Nephron (organoid): Measurements from ENCODE around the gene AK8.

ENCODE experiments used
- H3K27ac Mint-ChIP-seq, 3 experiments: 2 replicates each; pipeline ENCODE4 v1.8.0; 2020; ENCODE audit warnings: mixed read lengths in 3 of 3, mild to moderate bottlenecking in 2 of 3, moderate library complexity in 1 of 3
- H3K27me3 Mint-ChIP-seq: 2 replicates; pipeline ENCODE4 v1.8.0; 2021; ENCODE audit warnings: low read depth, mild to moderate bottlenecking, moderate library complexity, mixed read lengths
- H3K36me3 Mint-ChIP-seq: 2 replicates; pipeline ENCODE4 v1.8.0; 2020; ENCODE audit warnings: low read depth, mixed read lengths
- H3K4me1 Mint-ChIP-seq: 2 replicates; pipeline ENCODE4 v1.8.0; 2020; ENCODE audit warnings: mixed read lengths
- H3K4me3 Mint-ChIP-seq, 3 experiments: 2 replicates each; pipeline ENCODE4 v1.8.0; 2020; ENCODE audit warnings: mild to moderate bottlenecking in 3 of 3, mixed read lengths in 3 of 3, moderate library complexity in 2 of 3
- H3K9me3 Mint-ChIP-seq: 2 replicates; pipeline ENCODE4 v1.8.0; 2020; ENCODE audit warnings: mixed read lengths
- TF ChIP-seq, protein P1 (sequence below), 3 experiments: fragments of 200-600 bp; sonication (generic); IDR thresholded peaks; one replicate each; pipeline ENCODE4 v1.5.0; 2021; ENCODE audit warnings: antibody characterized with exemption in 3 of 3; ENCODE audit not compliant: unreplicated experiment in 3 of 3

Gene AK8

GRCh38 chr9:132697230-132697629 lies 180.9 kb downstream of the AK8 start:
- TF ChIP-seq, protein P1, sequence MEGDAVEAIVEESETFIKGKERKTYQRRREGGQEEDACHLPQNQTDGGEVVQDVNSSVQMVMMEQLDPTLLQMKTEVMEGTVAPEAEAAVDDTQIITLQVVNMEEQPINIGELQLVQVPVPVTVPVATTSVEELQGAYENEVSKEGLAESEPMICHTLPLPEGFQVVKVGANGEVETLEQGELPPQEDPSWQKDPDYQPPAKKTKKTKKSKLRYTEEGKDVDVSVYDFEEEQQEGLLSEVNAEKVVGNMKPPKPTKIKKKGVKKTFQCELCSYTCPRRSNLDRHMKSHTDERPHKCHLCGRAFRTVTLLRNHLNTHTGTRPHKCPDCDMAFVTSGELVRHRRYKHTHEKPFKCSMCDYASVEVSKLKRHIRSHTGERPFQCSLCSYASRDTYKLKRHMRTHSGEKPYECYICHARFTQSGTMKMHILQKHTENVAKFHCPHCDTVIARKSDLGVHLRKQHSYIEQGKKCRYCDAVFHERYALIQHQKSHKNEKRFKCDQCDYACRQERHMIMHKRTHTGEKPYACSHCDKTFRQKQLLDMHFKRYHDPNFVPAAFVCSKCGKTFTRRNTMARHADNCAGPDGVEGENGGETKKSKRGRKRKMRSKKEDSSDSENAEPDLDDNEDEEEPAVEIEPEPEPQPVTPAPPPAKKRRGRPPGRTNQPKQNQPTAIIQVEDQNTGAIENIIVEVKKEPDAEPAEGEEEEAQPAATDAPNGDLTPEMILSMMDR (IDR thresholded peaks at IDR 0.05; ENCODE audit: unreplicated experiment in 3 of 3) = no peak
- Mint-ChIP-seq H3K4me3 (no peak overlapping the region), H3K27ac (no peak overlapping the region), H3K27me3 (no peaks in the 10 kb centered on the region), H3K36me3 (peaks cover 28% of the 10 kb centered on the region), H3K4me1 (no peaks in the 10 kb centered on the region), H3K9me3 (peaks cover 44% of the 10 kb centered on the region)

GRCh38 chr9:132694144-132694543 lies 183.9 kb downstream of the AK8 start:
- Mint-ChIP-seq H3K4me1 (peaks cover 8% of the 10 kb centered on the region), H3K27ac (no peak overlapping the region), H3K4me3 (no peak overlapping the region), H3K9me3 (peaks cover 42% of the 10 kb centered on the region), H3K36me3 (peaks cover 58% of the 10 kb centered on the region), H3K27me3 (no peaks in the 10 kb centered on the region)
- TF ChIP-seq, protein P1 (IDR thresholded peaks at IDR 0.05; ENCODE audit: unreplicated experiment in 3 of 3) = no peak

GRCh38 chr9:132690696-132691095 lies 187.4 kb downstream of the AK8 start:
- TF ChIP-seq, protein P1 (IDR thresholded peaks at IDR 0.05; ENCODE audit: unreplicated experiment in 3 of 3) = no peak
- peaks cover 14% of the 10 kb centered on the region for H3K9me3 Mint-ChIP-seq
- no peaks in the 10 kb centered on the region for H3K27me3 Mint-ChIP-seq
- peaks cover 8% of the 10 kb centered on the region for H3K4me1 Mint-ChIP-seq
- peaks cover 82% of the 10 kb centered on the region for H3K36me3 Mint-ChIP-seq
- H3K27ac Mint-ChIP-seq = peak overlapping the region; percentile 0 to 59 (median 48)
- H3K4me3 Mint-ChIP-seq = no peak overlapping the region

DNA sequence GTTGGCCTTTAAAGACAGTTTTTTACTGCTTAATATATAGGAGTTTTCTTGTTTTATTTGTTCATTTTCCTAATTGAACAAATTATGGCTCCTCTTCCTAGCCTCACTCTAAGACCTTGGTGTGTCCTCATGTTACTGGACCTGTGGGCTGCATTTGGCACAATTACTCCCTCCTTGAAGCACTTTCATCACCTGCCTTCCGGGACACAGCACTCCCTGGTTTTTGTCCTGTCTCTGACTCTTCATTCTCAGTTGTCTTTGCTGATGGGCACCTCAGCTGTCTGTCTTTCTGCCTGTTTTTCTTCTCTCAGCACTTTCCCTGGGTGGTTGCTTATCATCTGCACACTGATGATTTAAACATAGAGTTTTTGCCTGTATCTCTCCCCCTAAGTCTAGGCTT lies 194.2 kb downstream of the AK8 start:
- H3K4me3 Mint-ChIP-seq = no peak overlapping the region
- TF ChIP-seq, protein P1 (IDR thresholded peaks at IDR 0.05; ENCODE audit: unreplicated experiment in 3 of 3) = no peak

DNA sequence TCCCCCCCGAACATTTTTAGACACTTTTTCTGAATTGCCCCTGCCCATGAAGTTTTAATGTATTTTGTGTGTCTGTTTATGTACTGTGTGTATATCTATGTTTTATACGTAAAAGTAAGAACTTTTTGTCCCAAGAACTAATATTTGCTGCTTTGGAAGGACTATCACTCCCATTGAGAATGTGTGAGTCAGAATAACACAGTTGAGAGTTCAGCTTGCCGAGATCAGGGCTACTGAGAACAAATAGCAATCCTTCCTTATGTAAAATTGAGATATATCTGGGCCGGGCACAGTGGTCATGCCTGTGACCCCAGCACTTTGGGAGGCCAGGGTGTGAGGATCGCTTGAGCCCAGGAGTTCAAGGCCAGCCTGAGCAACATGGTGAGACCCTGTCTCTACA lies 196.5 kb downstream of the AK8 start:
- H3K27ac Mint-ChIP-seq = no peak overlapping the region
- no peaks in the 10 kb centered on the region for H3K9me3 Mint-ChIP-seq
- no peaks in the 10 kb centered on the region for H3K4me1 Mint-ChIP-seq
- TF ChIP-seq, protein P1 (IDR thresholded peaks at IDR 0.05; ENCODE audit: unreplicated experiment in 3 of 3) = no peak
- no peak overlapping the region for H3K4me3 Mint-ChIP-seq
- peaks cover 74% of the 10 kb centered on the region for H3K36me3 Mint-ChIP-seq
- H3K27me3 Mint-ChIP-seq = no peaks in the 10 kb centered on the region

More for the DNA sequence above, 194.2 kb downstream of the AK8 start:
- H3K9me3 Mint-ChIP-seq = no peaks in the 10 kb centered on the region
- H3K4me1 Mint-ChIP-seq = no peaks in the 10 kb centered on the region
- H3K36me3 Mint-ChIP-seq = peaks cover 77% of the 10 kb centered on the region
- H3K27ac Mint-ChIP-seq = no peak overlapping the region
- H3K27me3 Mint-ChIP-seq = no peaks in the 10 kb centered on the region

GRCh38 chr9:132679946-132680625 lies 198.0 kb downstream of the AK8 start:
- Mint-ChIP-seq H3K9me3 (no peaks in the 10 kb centered on the region), H3K27me3 (no peaks in the 10 kb centered on the region), H3K27ac (no peak overlapping the region), H3K4me3 (no peak overlapping the region), H3K36me3 (peaks cover 59% of the 10 kb centered on the region), H3K4me1 (no peaks in the 10 kb centered on the region)
- TF ChIP-seq, protein P1 (IDR thresholded peaks at IDR 0.05; ENCODE audit: unreplicated experiment in 3 of 3) = no peak
